T-helper 2 cell treated with Interferon-gamma antibody and Interleukin-4, amounts not matched to agents 100 ng/mL and 5 ng/mL, for 36 hours (primary cell): ENCODE results near the gene SND1. TPM values are rescaled to one million over a fixed set of nuclear protein-coding genes. Genes with fewer than 3 reads are reported as not detected.

Source experiments
- intact Hi-C: fragments of 100-400 bp; cut with micrococcal nuclease; formaldehyde crosslinking; loops from one replicate; pipeline ENCODE4 v1.15.1; 2023
- total RNA-seq: library from RNA; stranded (reverse); gene quantifications from 2 replicates; pipeline ENCODE4 v1.2.3, GENCODE V29; 2022

The SND1 gene
- total RNA-seq, 1 donor from 2014 or later = 275 TPM

DNA sequence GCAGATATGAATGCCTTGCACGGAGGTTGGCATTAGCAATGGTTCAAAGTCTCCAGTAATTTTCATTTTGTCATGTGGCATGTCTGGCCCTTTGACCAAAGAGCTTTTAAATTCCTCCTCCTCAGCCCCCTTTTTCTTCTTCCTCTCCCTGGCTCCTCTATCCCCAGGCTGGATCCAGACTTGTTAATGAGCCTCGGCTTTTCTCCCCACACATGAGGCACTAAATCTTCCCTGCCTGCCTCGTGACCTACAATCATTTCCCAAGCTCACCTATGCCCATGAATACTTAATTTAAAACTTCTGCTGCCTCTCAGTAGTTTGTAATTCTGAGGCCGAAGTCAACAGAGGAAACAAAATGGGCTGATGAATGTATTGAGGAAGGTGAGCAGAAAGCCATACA is 402.5 kb downstream of the SND1 start:
- intact Hi-C loops = no loop called here

DNA sequence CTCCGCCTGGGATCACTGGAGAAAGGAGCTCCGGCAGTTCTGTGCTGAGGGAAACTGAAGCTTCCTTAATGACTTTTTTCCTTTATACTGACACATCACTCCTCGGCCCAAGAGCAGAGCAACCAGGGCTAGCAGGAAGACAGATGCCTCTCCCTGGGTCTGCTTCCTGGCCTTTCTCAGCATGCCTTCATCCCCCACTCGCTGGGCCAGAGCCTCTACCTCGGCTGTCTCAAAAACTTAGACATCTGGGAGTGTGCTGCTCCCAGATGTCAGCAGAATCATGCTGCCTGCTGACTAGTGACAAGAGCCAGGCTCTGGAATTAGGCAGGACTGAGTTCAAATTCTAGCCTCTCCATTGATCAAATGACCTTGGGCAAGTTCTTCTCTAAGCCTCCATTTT is 403.6 kb downstream of the SND1 start:
- intact Hi-C loops = loop anchor here (5.0 kb wide), 1 partner anchor 47 kb away; no protein-coding TSS in a partner anchor

- intact Hi-C loops = loop anchor here (5.0 kb wide), 1 partner anchor 45 kb away; no protein-coding TSS in a partner anchor
Measured at GRCh38 chr7:128056901-128057300, 404.9 kb downstream of the SND1 start.

DNA sequence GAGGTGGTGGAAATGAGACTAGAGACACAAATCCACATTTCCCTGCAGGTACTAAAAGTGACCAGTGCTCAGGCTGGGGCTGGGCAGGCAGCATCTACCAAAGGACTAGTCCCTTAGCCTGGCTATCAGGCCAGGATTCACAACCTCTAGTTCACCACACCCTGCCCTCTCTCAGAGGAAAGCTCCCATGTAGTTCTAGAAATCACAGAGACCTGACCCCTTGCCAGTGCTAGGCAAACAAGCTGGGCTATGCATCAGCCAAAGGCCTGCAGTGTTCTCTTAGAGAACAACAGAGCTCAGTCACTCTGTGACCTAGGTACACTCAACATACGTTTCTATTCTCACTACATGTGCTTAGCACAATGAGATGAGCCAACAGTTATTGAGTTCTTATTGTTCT is 405.9 kb downstream of the SND1 start:
- intact Hi-C loops = loop anchor here (5.0 kb wide), 1 partner anchor 44 kb away; no protein-coding TSS in a partner anchor

GRCh38 chr7:128059143-128059988 is 407.4 kb downstream of the SND1 start:
- intact Hi-C loops = loop anchor here (5.0 kb wide), 1 partner anchor 43 kb away; no protein-coding TSS in a partner anchor

- intact Hi-C loops = no loop called here
Measured at GRCh38 chr7:128060018-128060417, 408.0 kb downstream of the SND1 start.

DNA sequence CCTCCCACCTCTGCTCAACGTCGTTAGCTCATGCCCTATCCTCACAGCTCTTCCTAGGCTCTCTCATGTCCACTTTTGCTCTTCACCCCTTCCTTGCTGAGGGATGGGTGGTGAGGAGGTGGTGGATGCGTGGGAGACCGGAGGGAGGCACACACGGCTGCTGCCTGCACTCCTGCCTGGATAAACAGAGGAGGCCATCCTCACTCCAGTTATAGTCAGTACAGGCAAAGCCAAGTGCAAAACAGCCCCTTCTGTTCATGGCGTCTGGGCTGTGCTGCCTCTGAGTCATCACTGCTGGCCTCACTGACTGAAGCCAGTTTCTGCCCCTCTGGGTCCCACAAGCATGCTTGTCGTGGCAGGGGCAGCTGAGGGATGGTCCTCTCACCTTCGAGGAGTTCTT is 411.1 kb downstream of the SND1 start:
- intact Hi-C loops = no loop called here

DNA sequence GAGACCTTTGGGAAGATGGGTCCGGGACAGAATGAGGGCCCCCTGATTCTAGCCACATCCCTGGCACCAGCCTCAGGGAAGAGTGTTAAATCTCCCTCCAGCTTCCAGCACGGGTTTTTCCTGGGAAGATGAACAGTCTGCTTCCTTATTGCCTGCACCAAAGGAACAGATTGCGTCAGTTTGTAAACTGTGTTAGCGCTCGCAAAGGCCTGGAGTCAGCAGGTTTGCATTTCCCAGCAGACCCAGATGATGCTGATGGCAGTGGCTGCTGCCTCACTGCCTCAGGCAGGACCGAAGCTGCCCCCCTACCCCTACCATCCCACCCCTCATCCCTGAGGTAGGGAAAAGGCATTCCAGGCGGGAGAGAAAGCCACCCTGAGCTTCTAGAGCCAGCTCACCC is 413.9 kb downstream of the SND1 start:
- intact Hi-C loops = no loop called here

- intact Hi-C loops = no loop called here
Measured at GRCh38 chr7:128066395-128066794, 414.4 kb downstream of the SND1 start.

GRCh38 chr7:128066858-128067257 is 414.9 kb downstream of the SND1 start:
- intact Hi-C loops = no loop called here

DNA sequence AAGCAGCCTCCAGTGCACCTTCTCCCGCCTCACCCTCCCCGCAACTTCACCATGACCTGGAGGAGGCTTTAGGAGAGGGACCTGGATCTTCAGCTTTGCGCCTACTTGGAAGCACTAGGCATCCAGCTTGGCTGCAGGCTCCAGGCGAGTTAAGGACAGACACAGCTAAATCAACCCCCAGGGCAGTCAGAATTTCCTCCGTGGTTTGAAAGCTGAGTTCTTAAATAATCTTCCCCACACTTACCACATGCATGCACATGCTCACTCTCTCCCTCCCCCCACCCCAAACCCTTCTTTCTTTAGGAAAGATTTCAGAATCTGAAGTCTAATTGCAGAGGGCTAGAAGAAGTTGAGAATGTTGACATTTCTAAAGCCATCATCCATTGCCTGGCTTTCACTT is 416.0 kb downstream of the SND1 start:
- intact Hi-C loops = no loop called here

DNA sequence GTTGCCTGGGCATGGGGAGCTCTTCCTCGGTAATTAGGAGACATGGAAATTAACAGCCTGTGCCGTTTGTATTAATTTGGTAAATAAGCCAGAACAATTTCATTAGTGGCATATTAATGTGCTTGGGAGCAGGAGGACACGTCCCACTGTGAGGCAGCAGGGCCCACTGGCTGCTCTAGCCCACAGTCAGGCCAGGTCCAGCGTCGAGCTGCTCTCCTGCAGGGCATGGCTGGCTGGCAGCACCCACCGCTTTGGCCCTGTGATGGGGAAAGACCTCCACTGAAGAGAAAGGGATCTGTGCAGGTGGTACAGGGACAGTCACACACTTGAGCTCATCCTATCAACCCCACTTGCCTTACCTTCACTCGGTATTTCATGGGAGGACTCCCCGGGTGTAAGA is 416.8 kb downstream of the SND1 start:
- intact Hi-C loops = no loop called here

GRCh38 chr7:128069373-128070364 is 417.7 kb downstream of the SND1 start:
- intact Hi-C loops = no loop called here

GRCh38 chr7:128071376-128071775 is 419.4 kb downstream of the SND1 start:
- intact Hi-C loops = no loop called here

- intact Hi-C loops = no loop called here
Measured at GRCh38 chr7:128071801-128072200, 419.8 kb downstream of the SND1 start.

DNA sequence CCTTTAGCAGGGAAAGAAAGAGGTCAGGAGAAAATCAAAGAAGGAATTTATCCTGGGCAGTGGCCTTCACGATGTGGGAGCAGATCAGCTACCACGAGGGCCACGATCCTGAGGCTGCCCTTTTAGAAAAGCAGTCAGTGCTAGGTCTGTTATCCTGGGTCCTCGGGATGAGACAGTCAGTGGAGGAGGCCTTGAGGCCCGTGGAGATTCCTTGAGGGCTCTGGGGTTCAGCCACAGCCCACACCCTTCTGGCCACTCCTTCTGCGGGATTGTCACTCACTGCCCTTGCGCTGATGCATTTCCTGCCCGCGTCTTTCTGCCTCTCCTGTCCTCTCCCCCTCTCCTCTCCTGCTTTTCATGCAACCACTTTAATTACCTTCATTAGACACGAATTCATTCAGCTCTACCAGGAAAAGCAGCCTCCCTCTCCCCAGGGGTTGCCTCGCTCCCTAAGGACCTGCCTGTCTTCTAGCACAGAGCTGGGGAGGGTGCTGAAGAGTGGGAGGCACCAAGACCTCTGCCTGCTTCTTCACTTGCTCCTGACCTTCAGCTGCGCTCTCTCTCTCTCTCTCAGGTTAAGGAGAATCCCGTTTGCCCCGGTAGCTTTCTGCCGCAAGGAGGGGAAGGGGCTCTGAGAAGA is 421.8 kb downstream of the SND1 start:
- intact Hi-C loops = no loop called here

- intact Hi-C loops = no loop called here
Measured at GRCh38 chr7:128074336-128074735, 422.3 kb downstream of the SND1 start.

- intact Hi-C loops = no loop called here
Measured at GRCh38 chr7:128074736-128075135, 422.7 kb downstream of the SND1 start.

DNA sequence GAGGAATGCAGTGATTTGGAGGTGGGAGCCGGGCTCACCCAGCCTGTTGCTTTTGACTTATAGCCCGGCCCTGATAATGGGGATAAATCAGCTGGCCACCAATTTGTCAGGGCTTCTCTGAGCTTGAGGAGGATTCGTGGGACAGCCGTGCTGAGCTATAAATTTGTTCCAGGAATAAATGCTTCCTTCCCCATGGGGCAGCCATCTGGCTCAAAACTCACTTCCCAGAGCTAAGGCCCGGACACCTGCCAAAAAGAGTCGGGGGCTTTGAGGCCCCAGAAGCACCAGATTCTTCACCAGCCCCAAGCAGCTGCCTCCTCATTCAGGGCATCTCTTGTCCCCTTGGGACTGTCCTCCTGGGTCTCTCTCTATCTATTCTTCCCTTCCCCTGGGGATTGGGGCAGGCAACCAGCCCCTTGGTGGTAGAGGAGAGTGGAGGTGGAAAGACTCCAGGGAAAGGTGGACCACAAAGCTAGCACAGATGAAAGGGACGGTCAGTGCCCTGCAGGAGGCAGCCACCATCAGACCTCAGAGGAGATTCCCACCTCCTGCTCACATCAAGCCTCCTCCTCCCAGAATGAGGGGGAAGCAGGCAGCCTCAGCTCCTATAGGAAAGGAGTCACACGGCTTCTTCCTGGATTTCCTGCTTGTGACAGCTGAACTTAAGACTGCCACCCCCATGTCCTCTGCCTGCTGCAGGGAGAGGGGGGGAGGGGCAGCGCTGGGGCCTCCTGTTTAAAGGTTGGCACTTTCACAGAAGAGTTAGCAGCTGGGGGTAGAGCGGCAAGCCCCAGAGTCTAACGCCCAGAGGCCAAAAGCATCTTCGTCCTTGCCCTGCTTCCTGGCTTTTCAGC is 423.5 kb downstream of the SND1 start:
- intact Hi-C loops = no loop called here

DNA sequence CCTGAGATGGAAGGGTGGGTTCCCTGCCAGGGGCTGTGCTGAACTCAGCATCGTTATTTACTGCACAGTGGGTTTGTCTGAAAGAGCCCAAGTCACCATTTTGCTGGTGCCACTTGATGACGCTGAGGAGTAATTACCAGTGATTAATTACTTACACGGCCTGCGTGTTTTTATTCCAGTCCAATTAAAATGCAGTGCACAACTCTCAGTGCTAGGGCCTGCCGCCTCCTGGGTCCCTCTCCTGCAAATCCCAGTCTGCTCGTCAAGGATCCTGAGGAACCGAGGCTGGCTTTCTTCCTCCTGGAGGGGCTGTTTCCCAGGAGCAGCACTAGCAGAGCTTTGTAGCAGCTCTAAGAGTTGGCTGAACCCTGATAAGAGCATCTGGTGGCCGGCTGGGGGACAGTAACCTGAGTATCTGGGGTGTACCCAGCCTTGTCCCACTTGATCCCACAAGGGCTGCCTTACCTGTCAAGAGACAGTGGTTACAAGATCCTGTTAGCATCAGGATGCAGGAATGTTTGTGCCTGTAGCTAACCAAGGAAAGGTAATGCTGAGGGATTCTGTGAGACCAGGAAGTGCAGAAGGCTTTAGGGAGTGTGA is 424.3 kb downstream of the SND1 start:
- intact Hi-C loops = no loop called here
